HUES48 (cell line): ENCODE results near the gene SPATC1L.
A peak's percentile ranks its signal among the peaks of the same experiment; 100 is the strongest.
"Not testable (repeated sequence)": the region's sequence is repeated elsewhere in the genome, so short reads cannot be mapped to it uniquely, and the experiment has no call there.

Source experiments
- H3K27ac ChIP-seq: one replicate; pipeline ENCODE4 v1.7.0; 2013; ENCODE audit warnings: low read depth, low read length, inconsistent platforms
- H3K27me3 ChIP-seq: 2 replicates; pipeline ENCODE4 v1.6.1; 2013; ENCODE audit warnings: mild to moderate bottlenecking, low read length; ENCODE audit not compliant: control insufficient read depth, insufficient read depth
- H3K36me3 ChIP-seq: 2 replicates; pipeline ENCODE4 v1.6.1; 2013; ENCODE audit warnings: low read length; ENCODE audit not compliant: control insufficient read depth, insufficient read depth
- H3K4me1 ChIP-seq: 2 replicates; pipeline ENCODE4 v1.6.1; 2013; ENCODE audit warnings: mild to moderate bottlenecking, low read length; ENCODE audit not compliant: control insufficient read depth, insufficient read depth
- H3K4me3 ChIP-seq: 2 replicates; pipeline ENCODE4 v1.5.1; 2013; ENCODE audit warnings: mild to moderate bottlenecking, low read depth, low read length
- H3K9ac ChIP-seq: 2 replicates; pipeline ENCODE4 v1.6.1; 2013; ENCODE audit warnings: mild to moderate bottlenecking, low read depth, low read length, moderate library complexity
- H3K9me3 ChIP-seq: 2 replicates; pipeline ENCODE4 v1.6.1; 2013; ENCODE audit warnings: low read length; ENCODE audit not compliant: control insufficient read depth, insufficient read depth

The SPATC1L gene

DNA sequence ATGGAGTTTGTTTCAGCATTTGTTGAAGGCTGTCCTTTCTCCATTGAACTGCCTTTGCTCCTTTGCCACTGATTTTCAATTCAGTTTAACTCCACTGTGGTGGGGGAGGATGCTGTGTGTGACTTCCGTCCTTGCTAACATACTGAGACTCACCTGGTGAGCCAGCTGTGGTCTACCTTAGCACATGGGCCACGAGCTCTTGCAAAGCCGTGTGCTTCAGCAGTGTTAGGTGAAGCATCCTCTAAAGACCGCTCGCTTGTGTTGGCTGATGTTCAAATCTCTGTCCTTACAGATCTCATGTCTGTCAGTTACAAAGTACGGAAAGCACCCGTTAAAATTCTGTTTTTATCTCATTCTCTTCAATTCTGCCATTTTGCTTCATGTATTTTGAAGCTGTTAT, 3.6 kb upstream of the SPATC1L start:
- H3K36me3 ChIP-seq, result peaks cover 27% of the 10 kb centered on the region
- no peaks in the 10 kb centered on the region for H3K27me3 ChIP-seq
- H3K27ac ChIP-seq, result no peak overlapping the region
- H3K9me3 ChIP-seq, result no peaks in the 10 kb centered on the region
- peaks cover 6% of the 10 kb centered on the region for H3K4me1 ChIP-seq
- H3K4me3 ChIP-seq, result no peak overlapping the region
- H3K9ac ChIP-seq, result no peak overlapping the region

DNA sequence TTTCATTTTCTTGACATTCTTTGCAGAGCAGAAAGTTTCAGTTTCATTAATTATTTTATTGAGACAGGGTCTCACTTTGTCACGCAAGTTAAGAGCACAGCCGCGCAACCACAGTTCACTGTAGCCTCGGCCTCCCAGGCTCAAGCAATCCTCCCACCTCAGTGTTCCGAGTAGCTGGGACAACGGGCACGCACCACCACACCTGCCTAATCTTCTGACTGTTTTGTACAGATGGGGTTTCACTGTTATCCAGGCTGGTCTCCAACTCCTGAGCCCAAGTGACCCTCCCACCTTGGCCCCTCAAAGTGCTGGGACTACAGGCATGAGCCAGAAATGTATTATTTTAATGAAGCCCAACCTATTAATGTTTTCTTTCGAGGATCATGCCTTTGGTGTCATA, 3.0 kb upstream of the SPATC1L start:
- H3K36me3 ChIP-seq, result peaks cover 22% of the 10 kb centered on the region
- no peaks in the 10 kb centered on the region for H3K9me3 ChIP-seq
- H3K27ac ChIP-seq, result no peak overlapping the region
- H3K27me3 ChIP-seq, result no peaks in the 10 kb centered on the region
- H3K9ac ChIP-seq, result no peak overlapping the region
- H3K4me1 ChIP-seq, result peaks cover 6% of the 10 kb centered on the region
- no peak overlapping the region for H3K4me3 ChIP-seq

DNA sequence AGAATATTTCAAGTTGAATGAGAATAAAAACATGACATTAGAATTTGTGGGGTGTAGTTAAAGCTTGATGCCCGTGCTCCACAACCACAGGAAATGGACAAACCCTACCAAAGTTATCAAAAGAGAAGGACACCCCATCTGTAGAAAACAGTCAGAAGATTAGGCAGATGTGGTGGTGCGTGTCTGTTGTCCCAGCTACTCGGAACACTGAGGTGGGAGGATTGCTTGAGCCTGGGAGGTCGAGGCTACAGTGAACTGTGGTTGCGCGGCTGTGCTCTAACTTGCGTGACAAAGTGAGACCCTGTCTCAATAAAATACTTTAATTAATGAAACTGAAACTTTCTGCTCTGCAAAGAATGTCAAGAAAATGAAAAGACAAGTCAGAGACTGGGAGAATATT, 1.5 kb upstream of the SPATC1L start:
- H3K9me3 ChIP-seq, result no peaks in the 10 kb centered on the region
- peaks cover 11% of the 10 kb centered on the region for H3K36me3 ChIP-seq
- H3K27me3 ChIP-seq, result no peaks in the 10 kb centered on the region
- H3K4me1 ChIP-seq, result peaks cover 6% of the 10 kb centered on the region
- H3K4me3 ChIP-seq, result no peak overlapping the region
- H3K27ac ChIP-seq, result no peak overlapping the region
- H3K9ac ChIP-seq, result no peak overlapping the region

DNA sequence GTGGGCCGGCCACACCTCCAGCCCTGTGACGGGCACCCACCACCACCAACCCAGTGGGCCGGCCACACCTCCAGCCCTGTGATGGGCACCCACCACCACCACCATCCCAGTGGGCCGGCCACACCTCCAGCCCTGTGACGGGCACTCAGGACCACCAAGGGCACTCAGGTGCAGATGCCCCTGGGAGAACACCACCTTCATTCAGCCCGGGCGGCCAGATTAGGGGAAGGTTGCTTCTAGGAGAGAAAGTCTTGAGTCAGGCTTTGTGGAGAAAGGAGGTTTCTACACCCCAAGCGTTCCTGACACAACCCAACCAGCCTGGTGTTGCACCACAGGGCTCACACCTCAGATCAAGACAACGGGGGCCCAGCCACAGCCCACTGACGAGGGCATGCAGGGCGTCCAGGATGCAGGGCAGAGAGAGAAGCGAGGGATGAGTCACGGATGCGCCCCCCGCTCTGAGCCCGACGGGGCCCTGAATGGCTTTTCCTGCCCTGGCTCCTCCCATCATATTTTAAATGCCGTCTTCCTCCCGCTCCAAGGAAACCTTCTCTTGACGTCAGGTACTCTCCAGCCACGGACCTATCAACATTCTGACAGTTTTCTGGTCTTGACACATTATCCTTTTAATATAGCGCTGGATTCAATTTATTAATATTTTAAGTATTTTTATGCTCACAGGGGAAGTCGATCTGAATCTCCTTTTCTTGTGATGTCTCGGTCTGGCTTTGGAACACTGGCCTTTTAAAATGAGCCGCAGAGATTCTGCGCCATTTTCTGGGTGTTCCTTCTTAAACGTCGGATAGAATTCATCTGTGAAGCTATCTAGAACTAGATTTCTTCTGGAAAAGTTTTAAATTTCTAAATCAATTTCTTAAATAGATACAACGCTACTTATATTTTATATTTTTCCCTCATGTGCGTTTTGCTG, 631 bp upstream of the SPATC1L start:
- Histone ChIP-seq H3K4me1 (peaks cover 14% of the 10 kb centered on the region), H3K9me3 (no peaks in the 10 kb centered on the region), H3K36me3 (0 out of 2 replicates have a peak, but pooled peaks cover 3% of the 10 kb centered on the region), H3K4me3 (peak overlapping the region; percentile 100), H3K27ac (peak overlapping the region; percentile 96), H3K9ac (peak overlapping the region; percentile 61), H3K27me3 (no peaks in the 10 kb centered on the region)

DNA sequence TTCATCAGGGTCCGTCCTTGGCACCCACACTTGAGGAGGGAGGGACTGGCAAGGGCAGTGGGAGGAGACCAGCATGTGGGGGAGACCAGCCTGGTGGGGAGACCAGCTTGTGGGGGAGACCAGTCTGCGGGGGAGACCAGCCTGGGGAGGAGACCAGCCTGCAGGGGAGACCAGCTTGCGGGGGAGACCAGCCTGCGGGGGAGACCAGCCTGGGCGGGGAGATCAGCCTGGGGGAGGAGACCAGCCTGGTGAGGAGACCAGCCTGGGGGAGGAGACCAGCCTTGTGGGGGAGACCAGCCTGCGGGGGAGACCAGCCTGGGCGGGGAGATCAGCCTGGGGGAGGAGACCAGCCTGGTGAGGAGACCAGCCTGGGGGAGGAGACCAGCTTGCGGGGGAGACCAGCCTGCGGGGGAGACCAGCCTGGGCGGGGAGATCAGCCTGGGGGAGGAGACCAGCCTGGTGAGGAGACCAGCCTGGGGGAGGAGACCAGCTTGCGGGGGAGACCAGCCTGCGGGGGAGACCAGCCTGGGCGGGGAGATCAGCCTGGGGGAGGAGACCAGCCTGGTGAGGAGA, 836 bp downstream of the SPATC1L start:
- not testable (repeated sequence) for H3K4me1 ChIP-seq, H3K27me3 ChIP-seq, H3K4me3 ChIP-seq, H3K9ac ChIP-seq, H3K27ac ChIP-seq, H3K9me3 ChIP-seq, H3K36me3 ChIP-seq

DNA sequence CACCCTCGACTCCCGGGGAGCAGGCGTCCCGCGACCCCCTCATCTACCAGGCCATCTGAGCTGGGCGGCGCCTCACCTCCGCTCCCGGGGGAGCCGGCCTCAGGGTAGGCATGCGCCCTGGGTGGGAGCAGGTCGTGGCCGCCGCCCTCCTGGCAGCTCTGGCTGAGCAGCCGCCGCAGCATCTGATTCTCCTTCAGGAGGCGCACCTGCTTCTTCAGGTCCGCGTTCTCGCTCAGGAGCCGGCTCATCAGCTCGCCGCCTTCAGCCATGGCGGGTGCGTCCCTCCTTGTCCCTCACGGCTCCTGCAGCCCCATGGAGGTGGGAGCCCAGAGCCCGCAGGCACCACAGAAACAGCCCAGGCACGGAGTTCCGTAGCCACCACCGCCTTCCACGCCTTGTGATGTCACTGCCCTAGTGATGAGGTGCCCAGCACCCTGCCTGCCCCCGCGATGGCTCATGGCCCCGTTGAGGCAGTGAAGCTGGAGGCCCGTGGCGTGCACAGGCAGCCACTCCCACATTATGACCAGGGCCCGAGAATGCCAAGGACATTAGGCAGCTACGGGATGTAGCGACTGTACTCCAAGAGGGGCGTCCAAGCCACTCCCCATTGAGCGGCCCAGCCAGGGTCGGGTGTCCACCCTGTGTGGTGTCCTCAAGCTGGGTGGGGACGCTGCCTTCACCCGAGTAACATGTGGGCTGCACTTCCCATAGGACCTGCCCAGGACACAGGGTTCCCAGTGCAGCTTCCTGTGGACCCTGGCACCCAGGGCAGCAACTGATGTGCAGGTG, 1.5 kb downstream of the SPATC1L start:
- no peak overlapping the region for H3K27ac ChIP-seq
- peaks cover 9% of the 10 kb centered on the region for H3K4me1 ChIP-seq
- H3K9ac ChIP-seq, result no peak overlapping the region
- no peaks in the 10 kb centered on the region for H3K27me3 ChIP-seq
- no peaks in the 10 kb centered on the region for H3K9me3 ChIP-seq
- H3K4me3 ChIP-seq, result no peak overlapping the region
- H3K36me3 ChIP-seq, result 0 out of 2 replicates have a peak, but pooled peaks cover 1% of the 10 kb centered on the region

DNA sequence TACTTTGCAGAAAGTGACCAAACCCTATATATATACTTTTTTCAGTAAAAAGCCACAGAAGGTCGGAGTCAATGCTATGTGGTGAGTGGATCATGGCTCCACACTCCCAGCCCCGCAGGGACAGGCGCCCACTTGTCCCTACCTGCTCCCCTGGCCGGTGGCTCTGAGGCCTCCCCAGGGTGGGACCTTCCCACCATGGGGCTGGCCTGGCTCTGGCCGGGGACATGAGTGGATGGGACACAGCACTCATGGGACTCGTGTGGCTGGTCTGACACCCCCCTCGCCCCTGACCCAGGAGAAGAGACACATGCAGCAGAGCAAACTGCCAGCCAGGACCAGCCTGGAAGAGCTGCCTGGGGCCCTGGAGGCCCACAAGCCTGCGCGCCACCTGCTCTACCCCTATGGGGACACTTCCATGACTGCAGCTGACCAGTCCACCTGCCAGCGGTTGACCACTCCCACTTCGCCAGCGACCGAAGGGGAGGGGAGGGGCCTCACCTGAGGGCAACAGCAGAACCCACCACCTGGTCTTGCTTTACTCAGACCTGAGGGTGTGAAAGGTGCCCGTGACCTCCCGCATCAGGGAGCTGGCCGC, 2.2 kb downstream of the SPATC1L start:
- Histone ChIP-seq H3K4me3 (no peak overlapping the region), H3K4me1 (peaks cover 9% of the 10 kb centered on the region), H3K27me3 (no peaks in the 10 kb centered on the region), H3K27ac (no peak overlapping the region), H3K36me3 (no peaks in the 10 kb centered on the region), H3K9me3 (no peaks in the 10 kb centered on the region), H3K9ac (no peak overlapping the region)

DNA sequence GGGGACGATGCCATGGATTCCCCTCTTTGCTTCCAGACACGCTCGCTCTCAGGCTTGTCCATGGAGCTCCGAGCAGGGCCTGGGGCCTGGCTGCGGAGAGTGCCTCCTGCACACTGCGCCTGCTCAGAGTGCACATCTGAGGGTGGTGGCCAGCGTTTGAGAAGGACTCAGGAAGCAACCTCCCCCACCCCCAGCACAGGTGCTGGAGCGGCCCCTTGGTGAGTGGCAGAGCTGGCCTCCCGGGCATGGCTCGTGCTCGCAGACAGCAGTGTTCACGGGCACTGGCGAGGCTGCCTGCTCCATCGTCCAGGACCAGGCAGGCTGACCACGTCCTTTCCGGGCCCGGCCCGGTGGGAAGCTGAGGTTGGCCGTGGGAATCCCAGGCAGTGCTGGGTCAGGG, 2.8 kb downstream of the SPATC1L start:
- H3K27me3 ChIP-seq, result no peaks in the 10 kb centered on the region
- peaks cover 9% of the 10 kb centered on the region for H3K4me1 ChIP-seq
- no peak overlapping the region for H3K9ac ChIP-seq
- no peaks in the 10 kb centered on the region for H3K36me3 ChIP-seq
- H3K27ac ChIP-seq, result no peak overlapping the region
- H3K9me3 ChIP-seq, result no peaks in the 10 kb centered on the region
- H3K4me3 ChIP-seq, result no peak overlapping the region

DNA sequence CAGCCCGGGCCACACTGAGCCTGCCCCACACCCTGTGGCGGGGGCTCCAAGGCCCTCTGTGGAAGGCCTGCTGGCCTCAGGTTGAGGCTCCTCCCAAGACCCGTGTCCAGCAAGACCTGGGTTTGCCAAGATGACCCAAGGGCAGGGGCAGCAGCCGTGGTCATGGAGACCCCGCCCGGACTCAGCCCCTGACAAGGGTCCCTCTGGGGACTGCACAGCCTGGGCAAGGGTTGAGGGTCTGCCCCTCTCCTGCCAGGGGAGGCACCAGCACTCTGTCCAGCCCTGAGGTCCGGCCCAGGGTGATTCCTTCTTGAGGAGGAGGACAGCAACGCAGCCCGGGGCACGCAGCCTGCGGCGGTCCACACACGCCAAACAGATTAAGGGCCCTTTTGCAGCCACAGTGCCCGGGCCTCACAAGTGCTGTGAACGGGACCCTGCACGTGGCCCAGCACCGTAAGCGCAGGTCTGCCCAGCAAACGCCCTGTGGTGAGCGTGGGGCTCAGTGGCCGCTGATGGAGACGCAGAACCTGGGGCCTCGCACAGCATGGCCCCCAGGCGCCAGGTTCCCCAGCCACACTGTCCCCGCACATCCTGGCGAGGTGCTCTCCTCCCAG, 3.4 kb downstream of the SPATC1L start:
- H3K27me3 ChIP-seq, result no peaks in the 10 kb centered on the region
- no peak overlapping the region for H3K4me3 ChIP-seq
- H3K9me3 ChIP-seq, result no peaks in the 10 kb centered on the region
- peak overlapping the region; percentile 49 for H3K27ac ChIP-seq
- peaks cover 9% of the 10 kb centered on the region for H3K4me1 ChIP-seq
- H3K36me3 ChIP-seq, result no peaks in the 10 kb centered on the region
- H3K9ac ChIP-seq, result no peak overlapping the region

DNA sequence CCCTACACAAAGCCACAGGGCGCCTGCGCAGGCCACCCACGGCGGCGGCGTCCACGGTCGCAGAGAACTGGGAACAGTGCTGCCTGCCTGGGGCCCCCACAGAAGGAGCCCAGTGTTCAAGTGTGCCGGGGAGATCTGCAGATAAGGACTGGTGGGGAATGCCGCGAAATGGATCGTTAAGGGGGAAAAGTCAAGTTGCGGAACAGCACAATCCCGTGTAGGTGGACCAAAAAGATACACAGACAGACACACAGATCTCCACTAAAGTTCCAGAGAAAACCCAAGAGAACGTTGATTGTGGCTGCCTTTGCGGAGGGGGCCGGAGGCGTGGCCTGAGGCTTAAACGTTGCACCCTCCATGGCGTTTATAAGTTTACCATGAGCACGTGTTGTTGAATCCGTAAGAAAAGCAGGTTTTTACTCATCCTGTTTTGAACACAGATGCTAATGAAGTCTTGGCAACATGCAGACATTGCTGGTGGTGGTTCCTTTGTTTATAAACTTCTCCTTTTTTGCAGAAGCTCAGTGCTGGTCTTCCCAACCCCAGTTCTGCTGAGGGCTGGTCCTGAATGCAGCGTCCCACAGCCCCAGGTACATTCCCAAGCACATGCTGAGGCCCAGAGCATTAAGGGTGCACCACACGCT, 4.1 kb downstream of the SPATC1L start:
- no peaks in the 10 kb centered on the region for H3K36me3 ChIP-seq
- H3K4me1 ChIP-seq, result peaks cover 9% of the 10 kb centered on the region
- H3K27me3 ChIP-seq, result no peaks in the 10 kb centered on the region
- no peak overlapping the region for H3K9ac ChIP-seq
- no peaks in the 10 kb centered on the region for H3K9me3 ChIP-seq
- no peak overlapping the region for H3K4me3 ChIP-seq
- H3K27ac ChIP-seq, result peak overlapping the region; percentile 49
